IPS-18c (cell line): ENCODE results near the gene CRYBA4.

ENCODE experiments used
- H3K4me3 ChIP-seq: 2 replicates; pipeline ENCODE4 v1.7.0; 2013; ENCODE audit warnings: low read depth, mild to moderate bottlenecking, low read length, moderate library complexity; ENCODE audit not compliant: insufficient read depth
- H3K9me3 ChIP-seq: one replicate; pipeline ENCODE4 v1.6.1; 2013; ENCODE audit warnings: mild to moderate bottlenecking, low read length, moderate library complexity; ENCODE audit not compliant: control insufficient read depth, insufficient read depth

CRYBA4 gene

GRCh38 chr22:26615149-26615548 lies 6.6 kb upstream of the CRYBA4 start:
- Histone ChIP-seq H3K4me3 (no peak overlapping the region), H3K9me3 (no peaks in the 10 kb centered on the region)

- Histone ChIP-seq H3K4me3 (no peak overlapping the region), H3K9me3 (no peaks in the 10 kb centered on the region)
Measured at GRCh38 chr22:26615830-26616435, 5.8 kb upstream of the CRYBA4 start.

GRCh38 chr22:26616650-26617049 lies 5.1 kb upstream of the CRYBA4 start:
- Histone ChIP-seq H3K4me3 (no peak overlapping the region), H3K9me3 (no peaks in the 10 kb centered on the region)

- no peak within 1 kb of the TSS; the same call in 1 of the 2 replicates for H3K4me3 ChIP-seq
- H3K9me3 ChIP-seq = no peaks in the 10 kb centered on the region
Measured at GRCh38 chr22:26617271-26618199, 4.2 kb upstream of the CRYBA4 start, which contains the start of gene CRYBB1. Gene CRYBB1, minus strand, starts transcription at chr22:26618027. Its CDS starts 1,708 bp downstream, at chr22:26616319.

- no peak overlapping the region; the same call in 1 of the 2 replicates for H3K4me3 ChIP-seq
Measured at GRCh38 chr22:26618455-26618854, 3.3 kb upstream of the CRYBA4 start.

GRCh38 chr22:26619510-26619909 lies 2.3 kb upstream of the CRYBA4 start:
- Histone ChIP-seq H3K9me3 (no peaks in the 10 kb centered on the region), H3K4me3 (no peak overlapping the region)

More at GRCh38 chr22:26618455-26618854, 3.3 kb upstream of the CRYBA4 start:
- no peaks in the 10 kb centered on the region for H3K9me3 ChIP-seq

- Histone ChIP-seq H3K9me3 (no peaks in the 10 kb centered on the region), H3K4me3 (no peak overlapping the region)
Measured at GRCh38 chr22:26620197-26620596, 1.6 kb upstream of the CRYBA4 start.

GRCh38 chr22:26623984-26624383 lies 2.2 kb downstream of the CRYBA4 start:
- no peak overlapping the region for H3K4me3 ChIP-seq
- no peaks in the 10 kb centered on the region for H3K9me3 ChIP-seq

- no peaks in the 10 kb centered on the region for H3K9me3 ChIP-seq
- no peak overlapping the region for H3K4me3 ChIP-seq
Measured at GRCh38 chr22:26624803-26625202, 3.0 kb downstream of the CRYBA4 start.

GRCh38 chr22:26629988-26630761 lies 8.4 kb downstream of the CRYBA4 start:
- Histone ChIP-seq H3K9me3 (no peaks in the 10 kb centered on the region), H3K4me3 (no peak overlapping the region)

- Histone ChIP-seq H3K9me3 (no peaks in the 10 kb centered on the region), H3K4me3 (no peak overlapping the region)
Measured at GRCh38 chr22:26631282-26631681, 9.5 kb downstream of the CRYBA4 start.

- no peaks in the 10 kb centered on the region for H3K9me3 ChIP-seq
- no peak overlapping the region for H3K4me3 ChIP-seq
Measured at GRCh38 chr22:26632422-26633155, 10.8 kb downstream of the CRYBA4 start.

- H3K9me3 ChIP-seq = no peaks in the 10 kb centered on the region
- H3K4me3 ChIP-seq = no peak overlapping the region
Measured at GRCh38 chr22:26634189-26634588, 12.4 kb downstream of the CRYBA4 start.

- Histone ChIP-seq H3K9me3 (no peaks in the 10 kb centered on the region), H3K4me3 (no peak overlapping the region)
Measured at GRCh38 chr22:26635117-26635516, 13.4 kb downstream of the CRYBA4 start.

- no peaks in the 10 kb centered on the region for H3K9me3 ChIP-seq
Measured at GRCh38 chr22:26636296-26636695, 14.5 kb downstream of the CRYBA4 start.

GRCh38 chr22:26642465-26643417 lies 21.0 kb downstream of the CRYBA4 start:
- Histone ChIP-seq H3K4me3 (peak overlapping the region; percentile 16; the same call in 1 of the 2 replicates), H3K9me3 (no peaks in the 10 kb centered on the region)

More at GRCh38 chr22:26636296-26636695, 14.5 kb downstream of the CRYBA4 start:
- no peak overlapping the region for H3K4me3 ChIP-seq
